Smooth muscle cell of the umbilical artery (primary cell): ENCODE data around the gene HOXB1. TPM values are rescaled to one million over a fixed set of nuclear protein-coding genes. Genes with fewer than 3 reads are reported as not detected.

ENCODE experiments used
- total RNA-seq: library from RNA; depleted of rRNA; stranded (reverse); fragments of >200 nt; gene quantifications from 2 replicates; pipeline ENCODE4 v1.2.3, GENCODE V29; 2014

HOXB1 gene
- total RNA-seq, result not detected in 2 replicates

DNA sequence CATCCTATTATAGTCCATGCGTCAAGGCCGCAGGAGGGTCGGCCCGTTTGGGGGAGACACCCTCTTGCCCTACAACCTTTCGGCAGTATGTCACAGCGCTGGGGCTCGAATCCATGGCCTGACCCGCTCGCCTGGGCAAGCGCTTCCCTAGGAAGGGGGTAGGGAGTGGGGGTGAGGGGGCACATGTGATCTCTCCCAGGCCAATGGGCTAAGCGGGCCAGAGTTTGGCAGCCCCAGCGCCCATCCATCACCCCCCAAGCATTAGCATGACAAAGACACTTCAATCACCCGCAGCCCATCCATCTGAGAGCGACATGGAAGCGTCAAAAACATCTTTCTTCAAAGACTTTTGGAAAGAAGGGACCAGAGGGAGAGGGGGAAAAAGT, at the start of gene HOXB1:
Gene HOXB1, minus strand, starts transcription at position 125 of the 386 bp plus-strand sequence. Its CDS starts 107 bp downstream, at position 18.

DNA sequence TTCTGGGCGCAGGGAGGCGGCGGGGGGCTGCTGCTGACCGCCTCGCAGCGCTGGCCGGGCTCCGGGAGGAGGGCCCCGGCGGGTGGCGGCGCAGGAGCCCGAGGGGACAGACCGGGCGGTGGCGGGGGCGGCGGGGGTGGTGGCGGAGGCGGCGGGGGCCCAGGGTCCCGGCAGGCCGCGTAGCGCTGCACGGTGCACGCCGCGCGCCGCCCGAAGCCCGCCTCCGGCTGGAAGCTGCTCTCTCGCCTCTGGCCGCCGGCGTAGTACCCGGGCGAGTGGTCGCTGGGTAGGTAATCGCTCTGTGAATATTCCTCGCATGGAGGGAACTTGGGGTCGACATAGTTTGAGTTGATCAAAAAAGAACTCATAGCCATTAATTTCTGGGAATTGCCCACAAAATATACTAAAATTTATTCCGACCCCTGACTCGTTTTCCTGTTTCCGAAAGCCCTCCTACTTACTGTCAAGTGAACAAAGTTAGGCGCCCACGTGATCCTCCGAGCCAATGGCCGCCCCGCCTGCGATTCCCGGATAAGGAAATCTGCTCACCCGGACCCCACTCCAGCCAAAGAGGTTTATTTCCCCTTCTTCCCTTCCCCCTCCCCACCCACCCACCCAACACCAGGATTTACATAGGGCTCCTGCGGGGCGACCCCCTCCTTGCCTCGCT, 47.3 kb upstream of the HOXB1 start, which contains the start of gene HOXB4:
Gene HOXB4, minus strand, starts transcription at position 405 of the 670 bp plus-strand sequence. Its CDS starts 31 bp downstream, at position 374.

DNA sequence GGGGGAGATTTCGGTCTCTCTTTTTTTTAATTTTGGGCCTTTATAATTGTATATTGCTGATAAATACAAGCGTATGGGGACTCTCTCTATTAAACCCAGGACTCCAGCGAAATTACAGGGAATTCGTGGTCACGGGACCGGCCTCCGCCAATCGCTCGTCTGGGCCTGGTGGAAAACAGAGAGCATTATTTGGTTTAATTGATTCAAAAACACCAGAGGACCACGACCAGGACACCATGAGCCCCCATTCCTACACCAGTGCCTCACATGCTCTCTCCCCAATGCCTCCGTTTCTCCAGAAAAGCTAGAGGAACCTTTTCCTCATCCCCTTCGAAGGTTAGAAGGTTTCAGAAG, 14.2 kb upstream of the HOXB1 start, which contains the start of gene HOXB2:
Gene HOXB2, minus strand, starts transcription at position 88 of the 354 bp plus-strand sequence. CDS start 198 bp downstream, outside the sequence.

Other genes starting within 250 kb of the HOXB1 start
- gene SKAP1, start 100.8 kb downstream of the HOXB1 start, total RNA-seq, result 0.28 TPM in 1 of 2 replicates, not detected in the other
- 4.5 and 7.0 TPM in 2 replicates for gene HOXB2, start 14.1 kb upstream of the HOXB1 start, total RNA-seq
- gene HOXB4, start 47.3 kb upstream of the HOXB1 start, total RNA-seq, result 1.2 and 1.8 TPM in 2 replicates
- gene HOXB3, start 59.2 kb upstream of the HOXB1 start, total RNA-seq, result 5.6 and 8.4 TPM in 2 replicates
- 0.09 TPM in 1 of 2 replicates, not detected in the other for gene HOXB5, start 62.8 kb upstream of the HOXB1 start, total RNA-seq
- gene HOXB6, start 74.0 kb upstream of the HOXB1 start, total RNA-seq, result 4.8 and 5.3 TPM in 2 replicates
- gene HOXB7, start 80.0 kb upstream of the HOXB1 start, total RNA-seq, result 3.3 and 3.4 TPM in 2 replicates
- under 0.01 and 0.97 TPM in 2 replicates for gene HOXB8, start 84.3 kb upstream of the HOXB1 start, total RNA-seq
- gene HOXB9, start 95.3 kb upstream of the HOXB1 start, total RNA-seq, result 0.30 and 0.92 TPM in 2 replicates
- not detected in 2 replicates for gene PRAC1, start 191.5 kb upstream of the HOXB1 start, total RNA-seq
- not detected in 2 replicates for gene PRAC2, start 192.2 kb upstream of the HOXB1 start, total RNA-seq
- under 0.01 TPM in 1 of 2 replicates, not detected in the other for gene HOXB13, start 197.7 kb upstream of the HOXB1 start, total RNA-seq